SK-N-SH treated with all-trans-retinoic acid at 6 μM for 48 hours (cell line): ENCODE results near the gene WDFY2.

Experiments
- OSR1 ChIP-seq: fragments of 250-450 bp; sonication (Bioruptor Pico); IDR thresholded peaks from 2 replicates; pipeline ENCODE4 v1.8.0; 2022; ENCODE audit warnings: moderate library complexity, mild to moderate bottlenecking, inconsistent platforms
- SNAI2 ChIP-seq: fragments of 250-450 bp; sonication (Bioruptor Pico); IDR thresholded peaks from 2 replicates; pipeline ENCODE4 v1.5.0; 2020; ENCODE audit warnings: mild to moderate bottlenecking, moderate library complexity
- TCF4 ChIP-seq: fragments of 250-450 bp; sonication (Bioruptor Pico); IDR thresholded peaks from 2 replicates; pipeline ENCODE4 v1.8.0; 2021; ENCODE audit warnings: mild to moderate bottlenecking, moderate library complexity, borderline replicate concordance
- ZNF8 ChIP-seq: fragments of 450-650 bp; formaldehyde crosslinking; IDR thresholded peaks from 2 replicates; pipeline ENCODE4 v1.5.0; 2020; ENCODE audit warnings: mild to moderate bottlenecking, moderate library complexity
- TF ChIP-seq, protein P1 (sequence below): fragments of 250-450 bp; sonication (Bioruptor Pico); IDR thresholded peaks from 2 replicates; pipeline ENCODE4 v1.8.0; 2021; ENCODE audit warnings: low read depth, mild to moderate bottlenecking, moderate library complexity, borderline replicate concordance
- TF ChIP-seq, protein P2 (sequence below): fragments of 250-450 bp; sonication (Bioruptor Pico); IDR thresholded peaks from 2 replicates; pipeline ENCODE4 v1.8.0; 2020; ENCODE audit warnings: mild to moderate bottlenecking, moderate library complexity, borderline replicate concordance

DNA sequence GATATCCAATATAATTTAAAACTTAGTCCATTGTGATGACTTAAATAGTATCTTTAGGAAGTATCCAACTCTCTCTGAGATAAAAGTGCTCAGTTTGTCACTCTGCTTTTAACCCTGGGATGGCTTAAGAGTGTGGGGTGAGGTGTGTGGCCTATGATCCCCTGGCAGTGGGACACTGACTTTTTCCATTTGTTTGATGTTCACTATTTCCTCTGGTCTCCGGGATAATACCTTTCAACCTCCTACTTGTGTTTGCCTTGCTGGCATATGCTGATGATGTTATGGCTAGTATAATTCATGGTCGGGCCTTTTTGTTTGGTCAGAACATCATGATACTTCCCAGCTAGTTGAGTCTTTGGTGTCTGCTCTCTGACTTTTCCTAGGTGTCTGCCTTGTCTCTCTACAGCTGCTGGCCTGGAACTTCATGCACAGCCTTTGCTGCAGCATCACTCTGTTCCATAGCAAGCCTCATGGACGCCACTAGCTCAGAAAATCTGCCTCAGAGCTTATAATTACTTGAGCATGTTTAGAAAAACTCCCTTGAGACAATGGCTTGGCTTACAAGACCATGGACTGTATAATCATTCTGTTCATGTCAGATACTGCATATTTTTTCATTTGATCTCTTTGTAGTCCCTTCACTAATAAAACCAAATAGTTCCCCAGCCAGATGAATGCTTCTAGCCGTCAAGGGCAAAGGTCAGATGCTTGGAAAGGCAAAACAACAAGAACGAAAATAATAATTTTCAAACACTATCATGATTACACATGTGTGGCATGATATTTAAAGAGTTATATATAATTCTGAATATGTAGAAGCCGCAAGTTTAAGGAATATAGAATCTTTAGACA lies 75.2 kb downstream of the WDFY2 start:
- TF ChIP-seq SNAI2 = no peak
- TF ChIP-seq, protein P1, sequence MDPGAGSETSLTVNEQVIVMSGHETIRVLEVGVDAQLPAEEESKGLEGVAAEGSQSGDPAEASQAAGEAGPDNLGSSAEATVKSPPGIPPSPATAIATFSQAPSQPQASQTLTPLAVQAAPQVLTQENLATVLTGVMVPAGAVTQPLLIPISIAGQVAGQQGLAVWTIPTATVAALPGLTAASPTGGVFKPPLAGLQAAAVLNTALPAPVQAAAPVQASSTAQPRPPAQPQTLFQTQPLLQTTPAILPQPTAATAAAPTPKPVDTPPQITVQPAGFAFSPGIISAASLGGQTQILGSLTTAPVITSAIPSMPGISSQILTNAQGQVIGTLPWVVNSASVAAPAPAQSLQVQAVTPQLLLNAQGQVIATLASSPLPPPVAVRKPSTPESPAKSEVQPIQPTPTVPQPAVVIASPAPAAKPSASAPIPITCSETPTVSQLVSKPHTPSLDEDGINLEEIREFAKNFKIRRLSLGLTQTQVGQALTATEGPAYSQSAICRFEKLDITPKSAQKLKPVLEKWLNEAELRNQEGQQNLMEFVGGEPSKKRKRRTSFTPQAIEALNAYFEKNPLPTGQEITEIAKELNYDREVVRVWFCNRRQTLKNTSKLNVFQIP (CRISPR knock-in tag) = no peak
- TF ChIP-seq OSR1 = no peak
- TF ChIP-seq ZNF8 (CRISPR knock-in tag) = no peak
- TF ChIP-seq TCF4 (CRISPR knock-in tag) = no peak
- TF ChIP-seq, protein P2, sequence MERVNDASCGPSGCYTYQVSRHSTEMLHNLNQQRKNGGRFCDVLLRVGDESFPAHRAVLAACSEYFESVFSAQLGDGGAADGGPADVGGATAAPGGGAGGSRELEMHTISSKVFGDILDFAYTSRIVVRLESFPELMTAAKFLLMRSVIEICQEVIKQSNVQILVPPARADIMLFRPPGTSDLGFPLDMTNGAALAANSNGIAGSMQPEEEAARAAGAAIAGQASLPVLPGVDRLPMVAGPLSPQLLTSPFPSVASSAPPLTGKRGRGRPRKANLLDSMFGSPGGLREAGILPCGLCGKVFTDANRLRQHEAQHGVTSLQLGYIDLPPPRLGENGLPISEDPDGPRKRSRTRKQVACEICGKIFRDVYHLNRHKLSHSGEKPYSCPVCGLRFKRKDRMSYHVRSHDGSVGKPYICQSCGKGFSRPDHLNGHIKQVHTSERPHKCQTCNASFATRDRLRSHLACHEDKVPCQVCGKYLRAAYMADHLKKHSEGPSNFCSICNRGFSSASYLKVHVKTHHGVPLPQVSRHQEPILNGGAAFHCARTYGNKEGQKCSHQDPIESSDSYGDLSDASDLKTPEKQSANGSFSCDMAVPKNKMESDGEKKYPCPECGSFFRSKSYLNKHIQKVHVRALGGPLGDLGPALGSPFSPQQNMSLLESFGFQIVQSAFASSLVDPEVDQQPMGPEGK (CRISPR knock-in tag) = no peak
